Stimulated activated CD8-positive, alpha-beta memory T cell treated with anti-CD3 and anti-CD28 coated beads, Interleukin-7, amount 100 ng/mL, for 48 hours (primary cell): Measurements from ENCODE around the gene DPP10.
"Not testable (repeated sequence)": the region's sequence is repeated elsewhere in the genome, so short reads cannot be mapped to it uniquely, and the experiment has no call there.

Source experiments
- DNase-seq, 2 donors: peaks; one replicate each; pipeline ENCODE4 v3.0.0-alpha.2; 2020; ENCODE audit warnings: low read depth in 1 of 2; ENCODE audit errors: extremely low read depth in 1 of 2

Gene DPP10

GRCh38 chr2:114937366-114937930 is 495.0 kb downstream of the DPP10 start:
- DNase-seq = no peak

GRCh38 chr2:114940785-114941458 is 498.5 kb downstream of the DPP10 start:
- no peak for DNase-seq

GRCh38 chr2:114949228-114949804 is 506.9 kb downstream of the DPP10 start:
- no peak for DNase-seq

GRCh38 chr2:114960389-114960788 is 517.9 kb downstream of the DPP10 start:
- no peak for DNase-seq

GRCh38 chr2:114962532-114962931 is 520.1 kb downstream of the DPP10 start:
- no peak for DNase-seq

GRCh38 chr2:114968748-114969400 is 526.4 kb downstream of the DPP10 start:
- no peak for DNase-seq

GRCh38 chr2:115004321-115004720 is 561.9 kb downstream of the DPP10 start:
- not testable (repeated sequence) for DNase-seq

GRCh38 chr2:115011721-115012120 is 569.3 kb downstream of the DPP10 start:
- no peak for DNase-seq

GRCh38 chr2:115022013-115022412 is 579.6 kb downstream of the DPP10 start:
- not testable (repeated sequence) for DNase-seq

GRCh38 chr2:115034801-115035200 is 592.4 kb downstream of the DPP10 start:
- DNase-seq = no peak

GRCh38 chr2:115036818-115037217 is 594.4 kb downstream of the DPP10 start:
- no peak for DNase-seq

GRCh38 chr2:115057473-115057872 is 615.0 kb downstream of the DPP10 start:
- no peak for DNase-seq

GRCh38 chr2:115070002-115070401 is 627.6 kb downstream of the DPP10 start:
- DNase-seq = no peak

- DNase-seq = no peak
These were observed 629.1 kb downstream of the DPP10 start for GRCh38 chr2:115071534-115071933.

- no peak for DNase-seq
These were observed 633.4 kb downstream of the DPP10 start for GRCh38 chr2:115075800-115076199.

GRCh38 chr2:115077626-115078025 is 635.2 kb downstream of the DPP10 start:
- no peak for DNase-seq

GRCh38 chr2:115083225-115083624 is 640.8 kb downstream of the DPP10 start:
- no peak for DNase-seq

GRCh38 chr2:115083711-115084110 is 641.3 kb downstream of the DPP10 start:
- no peak for DNase-seq

- DNase-seq = no peak
These were observed 642.0 kb downstream of the DPP10 start for GRCh38 chr2:115084446-115084845.

- DNase-seq = not testable (repeated sequence)
These were observed 643.7 kb downstream of the DPP10 start for GRCh38 chr2:115086051-115086620.

- DNase-seq = no peak
These were observed 652.0 kb downstream of the DPP10 start for GRCh38 chr2:115094441-115094840.

GRCh38 chr2:115105966-115106365 is 663.5 kb downstream of the DPP10 start:
- no peak for DNase-seq
